ENCODE results near the gene RPS8. TPM values are rescaled to one million over a fixed set of nuclear protein-coding genes. Genes with fewer than 3 reads are reported as not detected.

RPS8 gene
- total and polyA plus RNA-seq, 4 donors: 258 to 891 (median 575) TPM

DNA sequence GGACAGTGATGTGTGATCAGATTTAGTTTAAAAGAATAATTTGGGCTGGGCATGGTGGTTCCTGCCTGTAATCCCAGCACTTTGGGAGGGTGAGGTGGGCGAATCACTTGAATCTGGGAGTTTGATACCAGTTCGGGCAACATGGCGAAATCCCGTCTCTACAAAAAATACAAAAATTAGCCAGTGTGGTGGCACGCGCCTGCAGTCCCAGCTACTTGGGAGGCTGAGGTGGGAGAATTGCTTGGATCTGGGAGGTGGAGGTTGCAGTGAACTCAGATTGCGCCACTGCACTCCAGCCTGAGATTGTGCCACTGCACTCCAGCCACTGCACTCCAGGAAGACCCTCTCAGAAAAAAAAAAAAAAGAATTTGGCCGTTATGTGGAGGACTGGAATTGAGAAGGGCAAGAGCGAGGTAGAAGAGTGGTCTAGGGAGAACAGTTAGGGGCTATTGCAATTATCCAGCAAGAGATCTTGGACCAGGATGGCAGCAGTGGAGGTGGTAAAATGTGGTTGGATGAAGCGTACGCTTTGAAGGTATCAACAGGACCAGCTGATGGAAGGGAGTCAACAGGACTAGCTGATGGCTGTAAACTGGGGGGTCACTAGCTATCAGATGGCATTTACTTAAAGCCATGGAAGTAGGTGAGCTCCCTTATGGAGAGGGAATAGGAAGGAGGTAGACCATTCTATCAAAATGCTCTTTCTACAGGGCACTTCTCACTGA lies 42.6 kb downstream of the RPS8 start:
- 94% methylated on average over 11 of the region's 11 CpGs for WGBS
- DNase-seq (ENCODE audit: low spot score): no peak
- peaks cover 4 to 33% (median 14%) of the 10 kb centered on the region in 4 donors for H3K4me1 ChIP-seq (ENCODE audit: control insufficient read depth in 4 of 4, insufficient read depth in 4 of 4, low read length in 3 of 4)

DNA sequence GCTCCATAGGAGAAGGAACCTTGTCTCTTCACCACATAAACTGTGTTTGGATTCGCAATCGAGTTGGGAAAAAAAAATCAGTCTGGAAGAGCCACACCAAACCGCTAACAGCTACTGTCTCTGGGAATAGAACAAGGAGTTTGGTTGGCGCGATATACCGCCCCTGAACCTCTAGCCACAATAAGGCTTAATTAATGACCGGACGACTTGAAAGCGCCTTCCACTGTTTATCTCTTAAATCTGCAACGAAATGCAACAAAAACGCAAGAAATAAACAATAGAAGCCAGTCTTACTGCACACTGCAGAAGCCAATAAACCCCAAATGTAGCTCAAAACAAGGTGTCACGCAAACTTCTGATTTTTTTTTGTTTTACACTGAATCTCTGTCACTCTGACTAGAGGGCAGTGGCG lies 43.9 kb downstream of the RPS8 start:
- 3% methylated on average over 13 of the region's 13 CpGs for WGBS
- TF ChIP-seq RAD21 (IDR thresholded peaks at IDR 0.05): no peak
- TF ChIP-seq NR2F2 (IDR thresholded peaks at IDR 0.05): no peak
- TF ChIP-seq YY1 (IDR thresholded peaks at IDR 0.05): peak; percentile 3
- no peak for TF ChIP-seq SP1 (IDR thresholded peaks at IDR 0.05)
- no peak for TF ChIP-seq JUND (IDR thresholded peaks at IDR 0.05)
- TF ChIP-seq, protein P1, sequence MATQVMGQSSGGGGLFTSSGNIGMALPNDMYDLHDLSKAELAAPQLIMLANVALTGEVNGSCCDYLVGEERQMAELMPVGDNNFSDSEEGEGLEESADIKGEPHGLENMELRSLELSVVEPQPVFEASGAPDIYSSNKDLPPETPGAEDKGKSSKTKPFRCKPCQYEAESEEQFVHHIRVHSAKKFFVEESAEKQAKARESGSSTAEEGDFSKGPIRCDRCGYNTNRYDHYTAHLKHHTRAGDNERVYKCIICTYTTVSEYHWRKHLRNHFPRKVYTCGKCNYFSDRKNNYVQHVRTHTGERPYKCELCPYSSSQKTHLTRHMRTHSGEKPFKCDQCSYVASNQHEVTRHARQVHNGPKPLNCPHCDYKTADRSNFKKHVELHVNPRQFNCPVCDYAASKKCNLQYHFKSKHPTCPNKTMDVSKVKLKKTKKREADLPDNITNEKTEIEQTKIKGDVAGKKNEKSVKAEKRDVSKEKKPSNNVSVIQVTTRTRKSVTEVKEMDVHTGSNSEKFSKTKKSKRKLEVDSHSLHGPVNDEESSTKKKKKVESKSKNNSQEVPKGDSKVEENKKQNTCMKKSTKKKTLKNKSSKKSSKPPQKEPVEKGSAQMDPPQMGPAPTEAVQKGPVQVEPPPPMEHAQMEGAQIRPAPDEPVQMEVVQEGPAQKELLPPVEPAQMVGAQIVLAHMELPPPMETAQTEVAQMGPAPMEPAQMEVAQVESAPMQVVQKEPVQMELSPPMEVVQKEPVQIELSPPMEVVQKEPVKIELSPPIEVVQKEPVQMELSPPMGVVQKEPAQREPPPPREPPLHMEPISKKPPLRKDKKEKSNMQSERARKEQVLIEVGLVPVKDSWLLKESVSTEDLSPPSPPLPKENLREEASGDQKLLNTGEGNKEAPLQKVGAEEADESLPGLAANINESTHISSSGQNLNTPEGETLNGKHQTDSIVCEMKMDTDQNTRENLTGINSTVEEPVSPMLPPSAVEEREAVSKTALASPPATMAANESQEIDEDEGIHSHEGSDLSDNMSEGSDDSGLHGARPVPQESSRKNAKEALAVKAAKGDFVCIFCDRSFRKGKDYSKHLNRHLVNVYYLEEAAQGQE (IDR thresholded peaks at IDR 0.05): no peak
- no peak for DNase-seq (ENCODE audit: low spot score)
- Histone ChIP-seq H3K27me3 (ENCODE audit: control insufficient read depth in 4 of 4, insufficient read depth in 4 of 4, low read length in 3 of 4) (no peaks in the 10 kb centered on the region), H3K27ac (ENCODE audit: low read depth in 1 of 2, low read length in 2 of 2) (peak overlapping the region; percentile 83 to 98), H3K4me3 (ENCODE audit: low read depth in 1 of 3, low read length in 3 of 3) (peak overlapping the region in 1 of 3 donors; percentile 15), H3K4me1 (ENCODE audit: control insufficient read depth in 4 of 4, insufficient read depth in 4 of 4, low read length in 3 of 4) (peaks cover 2 to 23% (median 11%) of the 10 kb centered on the region in 4 donors), H3K9me3 (ENCODE audit: control insufficient read depth in 4 of 4, low read length in 3 of 4) (no peaks in the 10 kb centered on the region), H3K9ac (ENCODE audit: low read depth in 1 of 2, low read length in 2 of 2) (peak overlapping the region; percentile 94 to 98), H3K36me3 (ENCODE audit: control insufficient read depth in 4 of 4, insufficient read depth in 3 of 4, low read depth in 1 of 4, low read length in 3 of 4) (no peaks in the 10 kb centered on the region)

More for the DNA sequence above, 42.6 kb downstream of the RPS8 start:
- H3K9me3 ChIP-seq (ENCODE audit: control insufficient read depth in 4 of 4, low read length in 3 of 4): no peaks in the 10 kb centered on the region
- H3K27me3 ChIP-seq (ENCODE audit: control insufficient read depth in 4 of 4, insufficient read depth in 4 of 4, low read length in 3 of 4): no peaks in the 10 kb centered on the region
- no peaks in the 10 kb centered on the region for H3K36me3 ChIP-seq (ENCODE audit: control insufficient read depth in 4 of 4, insufficient read depth in 3 of 4, low read depth in 1 of 4, low read length in 3 of 4)
- H3K4me3 ChIP-seq (ENCODE audit: low read depth in 1 of 3, low read length in 3 of 3): no peak overlapping the region
- TF ChIP-seq HNF4A (conservative IDR thresholded peaks at IDR 0.05) (no peak), JUND (IDR thresholded peaks at IDR 0.05) (no peak), TAF1 (conservative IDR thresholded peaks at IDR 0.05) (no peak), NR2F2 (IDR thresholded peaks at IDR 0.05) (no peak)
- TF ChIP-seq, protein P2, sequence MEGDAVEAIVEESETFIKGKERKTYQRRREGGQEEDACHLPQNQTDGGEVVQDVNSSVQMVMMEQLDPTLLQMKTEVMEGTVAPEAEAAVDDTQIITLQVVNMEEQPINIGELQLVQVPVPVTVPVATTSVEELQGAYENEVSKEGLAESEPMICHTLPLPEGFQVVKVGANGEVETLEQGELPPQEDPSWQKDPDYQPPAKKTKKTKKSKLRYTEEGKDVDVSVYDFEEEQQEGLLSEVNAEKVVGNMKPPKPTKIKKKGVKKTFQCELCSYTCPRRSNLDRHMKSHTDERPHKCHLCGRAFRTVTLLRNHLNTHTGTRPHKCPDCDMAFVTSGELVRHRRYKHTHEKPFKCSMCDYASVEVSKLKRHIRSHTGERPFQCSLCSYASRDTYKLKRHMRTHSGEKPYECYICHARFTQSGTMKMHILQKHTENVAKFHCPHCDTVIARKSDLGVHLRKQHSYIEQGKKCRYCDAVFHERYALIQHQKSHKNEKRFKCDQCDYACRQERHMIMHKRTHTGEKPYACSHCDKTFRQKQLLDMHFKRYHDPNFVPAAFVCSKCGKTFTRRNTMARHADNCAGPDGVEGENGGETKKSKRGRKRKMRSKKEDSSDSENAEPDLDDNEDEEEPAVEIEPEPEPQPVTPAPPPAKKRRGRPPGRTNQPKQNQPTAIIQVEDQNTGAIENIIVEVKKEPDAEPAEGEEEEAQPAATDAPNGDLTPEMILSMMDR (IDR thresholded peaks at IDR 0.05; ENCODE audit: low read depth, low read length, missing input control): no peak
- TF ChIP-seq, protein P3, sequence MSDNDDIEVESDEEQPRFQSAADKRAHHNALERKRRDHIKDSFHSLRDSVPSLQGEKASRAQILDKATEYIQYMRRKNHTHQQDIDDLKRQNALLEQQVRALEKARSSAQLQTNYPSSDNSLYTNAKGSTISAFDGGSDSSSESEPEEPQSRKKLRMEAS (IDR thresholded peaks at IDR 0.05): no peak
- H3K27ac ChIP-seq (ENCODE audit: low read depth in 1 of 2, low read length in 2 of 2): no peak overlapping the region
- no peak overlapping the region for H3K9ac ChIP-seq (ENCODE audit: low read depth in 1 of 2, low read length in 2 of 2)
